ENCODE data around the gene SH3BP5L.

Gene SH3BP5L

DNA sequence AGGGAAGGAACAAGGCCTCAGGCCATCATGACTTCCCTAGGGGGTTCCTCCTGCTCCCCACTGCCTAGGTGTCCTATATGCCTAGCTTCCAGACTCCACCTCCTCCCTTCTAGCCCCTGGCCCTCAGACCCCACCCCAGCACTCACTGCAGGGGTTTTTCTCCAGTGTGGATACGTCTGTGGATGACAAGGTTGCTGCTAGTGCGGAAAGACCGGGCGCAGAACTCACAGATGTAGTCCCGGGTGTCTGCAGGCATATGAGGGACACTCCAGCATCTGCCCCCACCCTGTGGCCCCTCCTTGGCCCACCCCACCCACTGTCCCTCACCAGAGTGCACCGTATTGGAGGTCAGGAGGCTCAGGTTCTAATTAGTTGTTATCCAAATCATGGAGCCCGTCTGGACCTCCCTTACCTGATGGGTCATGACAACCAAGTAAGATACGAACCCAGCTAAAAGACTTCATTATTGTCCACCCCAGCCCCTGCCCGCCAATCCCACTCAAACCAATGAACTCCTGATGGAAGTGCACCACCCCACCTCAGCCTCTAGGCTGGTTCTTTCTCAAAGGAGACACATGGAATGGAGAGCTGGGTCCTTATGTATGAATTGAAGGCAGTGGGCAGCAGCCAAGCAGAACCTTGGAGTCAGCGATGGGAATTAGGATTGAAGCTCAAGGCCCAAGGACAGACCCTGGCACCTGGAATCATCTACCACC lies 25.0 kb upstream of the SH3BP5L start:
- no peak overlapping the region for H3K4me3 ChIP-seq (ENCODE audit: low read length)
- DNase-seq (ENCODE audit: low read depth), result no peak
- TF ChIP-seq, protein P1, sequence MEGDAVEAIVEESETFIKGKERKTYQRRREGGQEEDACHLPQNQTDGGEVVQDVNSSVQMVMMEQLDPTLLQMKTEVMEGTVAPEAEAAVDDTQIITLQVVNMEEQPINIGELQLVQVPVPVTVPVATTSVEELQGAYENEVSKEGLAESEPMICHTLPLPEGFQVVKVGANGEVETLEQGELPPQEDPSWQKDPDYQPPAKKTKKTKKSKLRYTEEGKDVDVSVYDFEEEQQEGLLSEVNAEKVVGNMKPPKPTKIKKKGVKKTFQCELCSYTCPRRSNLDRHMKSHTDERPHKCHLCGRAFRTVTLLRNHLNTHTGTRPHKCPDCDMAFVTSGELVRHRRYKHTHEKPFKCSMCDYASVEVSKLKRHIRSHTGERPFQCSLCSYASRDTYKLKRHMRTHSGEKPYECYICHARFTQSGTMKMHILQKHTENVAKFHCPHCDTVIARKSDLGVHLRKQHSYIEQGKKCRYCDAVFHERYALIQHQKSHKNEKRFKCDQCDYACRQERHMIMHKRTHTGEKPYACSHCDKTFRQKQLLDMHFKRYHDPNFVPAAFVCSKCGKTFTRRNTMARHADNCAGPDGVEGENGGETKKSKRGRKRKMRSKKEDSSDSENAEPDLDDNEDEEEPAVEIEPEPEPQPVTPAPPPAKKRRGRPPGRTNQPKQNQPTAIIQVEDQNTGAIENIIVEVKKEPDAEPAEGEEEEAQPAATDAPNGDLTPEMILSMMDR (conservative IDR thresholded peaks at IDR 0.05; ENCODE audit: low read length), result no peak

DNA sequence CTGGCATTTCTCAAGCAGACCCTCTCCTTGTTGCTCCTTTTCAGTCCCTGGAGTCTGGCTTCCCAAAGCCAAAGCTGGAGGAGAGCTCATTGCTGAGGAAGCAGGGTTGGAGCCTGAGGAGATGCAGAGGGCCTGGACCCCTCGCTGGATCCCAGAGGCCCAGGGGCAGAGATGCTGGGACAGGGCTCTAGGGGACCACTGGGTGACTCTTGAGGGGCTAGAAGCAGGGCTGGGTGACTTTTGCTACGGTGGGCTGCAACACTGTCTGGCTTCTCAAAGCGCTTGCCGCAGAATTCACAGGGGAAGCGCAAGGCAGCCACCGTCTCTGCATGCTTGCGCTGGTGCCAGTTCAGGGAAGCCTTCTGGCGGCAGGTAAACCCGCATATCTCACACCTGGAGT lies 24.4 kb upstream of the SH3BP5L start:
- TF ChIP-seq, protein P1 (conservative IDR thresholded peaks at IDR 0.05; ENCODE audit: low read length), result no peak
- no peak for DNase-seq (ENCODE audit: low read depth)
- no peak overlapping the region for H3K4me3 ChIP-seq (ENCODE audit: low read length)

DNA sequence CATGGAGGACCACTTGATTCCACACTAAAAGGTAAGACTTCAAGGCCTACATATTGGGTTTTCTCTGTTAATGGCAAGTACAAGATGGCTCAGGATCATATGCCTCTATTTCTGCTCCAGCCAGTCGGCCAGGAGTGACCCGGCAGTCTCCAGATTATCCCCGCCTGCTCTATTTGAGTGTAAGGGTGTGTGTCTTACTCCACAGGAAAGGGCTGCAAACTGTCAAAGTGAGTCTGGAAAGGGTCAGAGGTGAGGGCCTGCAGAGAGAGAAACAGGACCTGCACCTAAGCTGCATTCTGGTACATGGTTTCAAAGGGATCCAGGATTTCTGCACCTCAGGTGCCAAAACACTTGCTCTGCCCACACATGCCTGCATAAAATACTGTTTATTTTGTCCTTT lies 23.9 kb upstream of the SH3BP5L start:
- H3K4me3 ChIP-seq (ENCODE audit: low read length), result no peak overlapping the region
- TF ChIP-seq, protein P1 (conservative IDR thresholded peaks at IDR 0.05; ENCODE audit: low read length), result no peak
- no peak for DNase-seq (ENCODE audit: low read depth)

DNA sequence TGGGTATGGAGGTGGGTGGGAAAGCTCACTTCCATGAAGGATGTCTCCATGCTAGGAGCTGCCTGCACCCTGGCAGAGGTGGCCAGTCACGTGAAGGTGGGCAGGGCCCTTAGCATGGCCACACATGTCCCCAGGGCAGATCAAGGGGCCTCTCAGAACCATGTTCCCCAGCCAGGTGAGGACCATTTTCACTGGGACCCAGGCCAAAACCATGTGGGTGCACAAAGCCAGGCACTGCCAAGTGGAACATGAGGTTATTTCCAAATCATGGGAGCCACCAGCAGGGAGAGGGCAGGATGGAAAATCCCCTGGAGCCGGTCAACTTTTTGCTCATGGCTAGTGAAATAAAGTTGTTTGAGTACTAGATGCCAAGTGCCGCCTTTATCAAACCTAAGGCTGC lies 23.4 kb upstream of the SH3BP5L start:
- TF ChIP-seq, protein P1 (conservative IDR thresholded peaks at IDR 0.05; ENCODE audit: low read length), result no peak
- DNase-seq (ENCODE audit: low read depth), result no peak
- H3K4me3 ChIP-seq (ENCODE audit: low read length), result no peak overlapping the region

DNA sequence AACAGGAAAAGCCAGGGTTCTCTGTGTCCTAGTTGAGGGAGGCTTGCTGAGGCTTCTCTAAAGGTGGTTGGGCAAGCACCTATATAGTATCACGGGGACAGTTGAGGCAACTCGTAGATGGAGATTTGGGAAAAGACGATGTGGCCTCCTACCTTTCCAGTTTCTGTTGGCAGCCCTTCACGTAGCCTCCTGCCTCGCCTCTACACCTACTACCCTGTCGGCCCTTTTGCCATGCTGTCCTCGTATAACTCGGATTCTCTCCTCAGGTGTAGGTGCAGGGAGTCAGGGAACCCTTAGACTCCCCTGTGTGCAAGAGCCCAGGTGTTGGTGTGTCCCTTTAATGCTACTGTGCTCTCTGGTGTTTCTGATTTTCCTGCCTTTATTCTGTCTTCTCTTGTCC lies 22.9 kb upstream of the SH3BP5L start:
- TF ChIP-seq, protein P1 (conservative IDR thresholded peaks at IDR 0.05; ENCODE audit: low read length), result no peak
- H3K4me3 ChIP-seq (ENCODE audit: low read length), result no peak overlapping the region
- DNase-seq (ENCODE audit: low read depth), result no peak

DNA sequence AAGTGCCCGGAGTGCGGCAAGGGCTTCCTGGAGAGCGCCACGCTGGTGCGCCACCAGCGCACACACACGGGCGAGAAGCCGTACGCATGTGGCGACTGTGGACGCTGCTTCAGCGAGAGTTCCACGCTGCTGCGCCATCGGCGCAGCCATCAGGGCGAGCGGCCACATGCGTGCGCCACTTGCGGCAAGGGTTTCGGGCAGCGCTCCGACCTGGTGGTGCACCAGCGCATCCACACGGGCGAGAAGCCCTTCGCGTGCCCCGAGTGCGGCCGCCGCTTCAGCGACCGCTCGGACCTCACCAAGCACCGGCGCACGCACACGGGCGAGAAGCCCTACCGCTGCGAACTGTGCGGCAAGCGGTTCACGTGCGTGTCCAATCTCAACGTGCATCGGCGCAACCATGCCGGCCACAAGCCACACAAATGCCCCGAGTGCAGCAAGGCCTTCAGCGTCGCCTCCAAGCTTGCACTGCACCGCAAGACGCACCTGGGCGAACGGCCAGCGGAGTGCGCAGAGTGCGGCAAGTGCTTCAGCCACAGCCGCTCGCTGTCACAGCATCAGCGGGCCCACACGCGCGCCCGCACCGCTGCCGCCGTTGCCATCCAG lies 22.3 kb upstream of the SH3BP5L start:
- TF ChIP-seq, protein P1 (conservative IDR thresholded peaks at IDR 0.05; ENCODE audit: low read length), result no peak
- DNase-seq (ENCODE audit: low read depth), result no peak
- H3K4me3 ChIP-seq (ENCODE audit: low read length), result no peak overlapping the region

All from AG10803 (cell line).